HepG2 (cell line): ENCODE results near the gene ZNF440. TPM values are rescaled to one million over a fixed set of nuclear protein-coding genes. Genes with fewer than 3 reads are reported as not detected.

Experiments
- CREM ChIP-seq, 2 experiments: sonication (generic) in 1 of 2; formaldehyde crosslinking in 1 of 2; IDR thresholded peaks; 2 replicates each; pipeline versions ENCODE4 v1.4.0 to v1.6.1; 2016 to 2020; ENCODE audit warnings: antibody characterized with exemption in 1 of 2, mild to moderate bottlenecking in 1 of 2, missing genetic modification reagents in 1 of 2
- GATAD2A ChIP-seq: IDR thresholded peaks from 2 replicates; pipeline ENCODE4 v1.6.1; 2016
- MIER3 ChIP-seq: IDR thresholded peaks from 2 replicates; pipeline ENCODE4 v1.6.1; 2016; ENCODE audit warnings: missing compliant biosample characterization, borderline replicate concordance
- MXD4 ChIP-seq: IDR thresholded peaks from 2 replicates; pipeline ENCODE4 v1.6.1; 2016; ENCODE audit warnings: mild to moderate bottlenecking, missing biosample characterization, missing genetic modification reagents
- MXI1 ChIP-seq: IDR thresholded peaks from 3 replicates; pipeline ENCODE4 v1.6.1; 2012; ENCODE audit warnings: low read depth, low read length, inconsistent platforms, borderline replicate concordance
- SKI ChIP-seq: fragments of 450-650 bp; IDR thresholded peaks from one replicate; pipeline ENCODE4 v1.6.1; 2018; ENCODE audit warnings: mild to moderate bottlenecking; ENCODE audit not compliant: partially characterized antibody
- SMYD3 ChIP-seq: sonication (generic); formaldehyde crosslinking; IDR thresholded peaks from 2 replicates; pipeline ENCODE4 v1.8.1; 2023; ENCODE audit warnings: mild to moderate bottlenecking, missing genetic modification reagents
- SNAPC2 ChIP-seq: sonication (generic); formaldehyde crosslinking; IDR thresholded peaks from 2 replicates; pipeline ENCODE4 v1.8.1; 2022; ENCODE audit warnings: mild to moderate bottlenecking, missing genetic modification reagents
- TEAD3 ChIP-seq: optimal IDR thresholded peaks from 2 replicates; pipeline ENCODE3; 2016; ENCODE audit warnings: borderline replicate concordance
- TOPORS ChIP-seq: sonication (generic); formaldehyde crosslinking; IDR thresholded peaks from 2 replicates; pipeline ENCODE4 v1.8.0; 2023; ENCODE audit warnings: mild to moderate bottlenecking, missing genetic modification reagents
- ZBTB7B ChIP-seq: sonication (generic); formaldehyde crosslinking; IDR thresholded peaks from 2 replicates; pipeline ENCODE4 v1.4.0; 2020; ENCODE audit warnings: missing genetic modification reagents
- ZFY ChIP-seq: sonication (generic); formaldehyde crosslinking; IDR thresholded peaks from 2 replicates; pipeline ENCODE4 v1.4.0; 2020; ENCODE audit warnings: missing genetic modification reagents
- ZKSCAN5 ChIP-seq: sonication (generic); formaldehyde crosslinking; IDR thresholded peaks from 2 replicates; pipeline ENCODE4 v1.5.1; 2020; ENCODE audit warnings: mild to moderate bottlenecking, missing genetic modification reagents
- ZNF549 ChIP-seq: sonication (generic); formaldehyde crosslinking; IDR thresholded peaks from 2 replicates; pipeline ENCODE4 v1.5.0; 2020; ENCODE audit warnings: missing genetic modification reagents
- polyA plus RNA-seq, 8 experiments: library from polyadenylated mRNA; depleted of rRNA in 3 of 8; stranded (reverse) in 7 of 8; unstranded in 1 of 8; fragments of >200 nt; fragmentation: Illumina TruSeq in 4 of 8; extraction: Trizol in 4 of 8; gene quantifications; 2 replicates each; pipeline versions ENCODE4 v1.2.1 to v1.2.3, GENCODE V29; 2011 to 2016; ENCODE audit warnings: low read depth in 4 of 8, missing spikeins in 1 of 8, mixed read lengths in 1 of 8; ENCODE audit not compliant: insufficient read depth in 1 of 8
- total RNA-seq, 5 experiments: library from RNA; depleted of rRNA; stranded (reverse); fragments of >200 nt; fragmentation: Illumina TruSeq; extraction: Trizol; gene quantifications; 2 replicates each; pipeline ENCODE4 v1.2.3, GENCODE V29; 2016; ENCODE audit warnings: low read depth in 1 of 5
- TF ChIP-seq, protein P1 (sequence below): sonication (generic); formaldehyde crosslinking; IDR thresholded peaks from 2 replicates; pipeline ENCODE4 v1.4.0; 2020; ENCODE audit warnings: mild to moderate bottlenecking, missing genetic modification reagents
- TF ChIP-seq, protein P2 (sequence below): IDR thresholded peaks from 2 replicates; pipeline ENCODE4 v1.6.1; 2012; ENCODE audit warnings: inconsistent platforms
- TF ChIP-seq, protein P3 (sequence below): sonication (generic); formaldehyde crosslinking; IDR thresholded peaks from 2 replicates; pipeline ENCODE4 v1.5.1; 2020; ENCODE audit warnings: mild to moderate bottlenecking, missing genetic modification reagents
- TF ChIP-seq, protein P4 (sequence below): sonication (generic); formaldehyde crosslinking; IDR thresholded peaks from 2 replicates; pipeline ENCODE4 v1.4.0; 2020; ENCODE audit warnings: missing genetic modification reagents

The ZNF440 gene
- total and polyA plus RNA-seq, 2 of the 13 experiments (the other 11 are each of a cell fraction or from before 2014, with no cell fraction given) = 2.7 to 12.4 TPM

DNA sequence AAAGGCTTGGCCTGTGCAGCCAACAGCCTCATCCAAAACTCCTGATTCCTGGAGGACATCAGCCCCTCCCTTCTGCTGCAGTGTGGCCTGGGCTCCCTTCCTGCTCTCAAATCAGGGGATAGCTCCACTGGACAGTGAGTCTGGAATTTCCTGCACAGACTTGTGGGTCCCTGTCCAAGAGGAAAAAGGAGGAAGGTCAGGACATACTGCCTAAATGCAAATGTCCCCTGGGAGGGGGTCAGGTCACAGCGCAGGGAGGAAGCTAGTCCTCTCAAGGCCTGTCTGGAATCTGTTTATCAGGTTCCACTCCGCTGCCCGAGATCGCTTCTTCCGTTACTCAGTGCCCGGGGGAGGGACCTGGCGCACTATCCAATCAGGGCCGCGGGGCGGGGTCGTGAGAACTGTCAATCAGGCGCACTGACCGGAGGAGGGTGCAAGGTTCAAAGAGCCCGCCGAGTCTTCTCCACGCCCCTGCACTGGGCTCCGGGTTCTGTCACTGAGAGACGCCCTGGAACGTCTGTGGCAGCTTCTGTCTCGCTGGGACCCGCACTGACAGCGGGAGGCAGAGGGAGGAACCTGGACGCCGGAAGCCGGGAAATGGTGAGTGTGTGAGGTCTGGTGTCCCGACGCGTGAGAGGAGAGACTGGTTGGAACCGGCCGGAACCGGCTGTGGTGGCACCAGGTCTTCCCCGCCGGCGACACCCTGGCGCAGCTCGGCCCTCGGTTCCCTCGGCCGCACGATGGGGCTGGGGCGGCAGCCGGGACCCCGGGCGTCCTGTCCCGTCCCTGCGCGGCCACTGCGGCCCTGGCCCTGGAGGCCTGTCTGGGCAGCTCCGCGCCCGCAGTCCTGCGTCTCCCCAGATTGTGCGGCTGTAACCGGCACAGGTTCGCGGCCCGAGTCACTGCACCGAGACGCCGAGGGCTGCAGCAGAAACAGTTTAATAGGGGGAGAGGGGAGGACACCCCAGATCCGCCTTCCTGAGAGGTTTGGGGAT, 47.2 kb upstream of the ZNF440 start, which contains the start of gene ZNF441 (continued):
- TF ChIP-seq, protein P1, sequence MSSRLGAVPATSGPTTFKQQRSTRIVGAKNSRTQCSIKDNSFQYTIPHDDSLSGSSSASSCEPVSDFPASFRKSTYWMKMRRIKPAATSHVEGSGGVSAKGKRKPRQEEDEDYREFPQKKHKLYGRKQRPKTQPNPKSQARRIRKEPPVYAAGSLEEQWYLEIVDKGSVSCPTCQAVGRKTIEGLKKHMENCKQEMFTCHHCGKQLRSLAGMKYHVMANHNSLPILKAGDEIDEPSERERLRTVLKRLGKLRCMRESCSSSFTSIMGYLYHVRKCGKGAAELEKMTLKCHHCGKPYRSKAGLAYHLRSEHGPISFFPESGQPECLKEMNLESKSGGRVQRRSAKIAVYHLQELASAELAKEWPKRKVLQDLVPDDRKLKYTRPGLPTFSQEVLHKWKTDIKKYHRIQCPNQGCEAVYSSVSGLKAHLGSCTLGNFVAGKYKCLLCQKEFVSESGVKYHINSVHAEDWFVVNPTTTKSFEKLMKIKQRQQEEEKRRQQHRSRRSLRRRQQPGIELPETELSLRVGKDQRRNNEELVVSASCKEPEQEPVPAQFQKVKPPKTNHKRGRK (CRISPR knock-in tag) = no peak
- peak; percentile 71; the same call in 1 of the 2 replicates for TF ChIP-seq MXD4 (CRISPR knock-in tag)
- TF ChIP-seq TOPORS = 0 out of 2 replicates have a peak, but pooled peaks have one; percentile 79
- TF ChIP-seq MIER3 (CRISPR knock-in tag) = peak; percentile 35; the same call in 1 of the 2 replicates
- TF ChIP-seq, protein P2, sequence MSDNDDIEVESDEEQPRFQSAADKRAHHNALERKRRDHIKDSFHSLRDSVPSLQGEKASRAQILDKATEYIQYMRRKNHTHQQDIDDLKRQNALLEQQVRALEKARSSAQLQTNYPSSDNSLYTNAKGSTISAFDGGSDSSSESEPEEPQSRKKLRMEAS = 0 out of 2 replicates have a peak, but pooled peaks have one; percentile 38
- 0 out of 2 replicates have a peak, but pooled peaks have one; percentile 87 for TF ChIP-seq SMYD3 (CRISPR knock-in tag)
- TF ChIP-seq GATAD2A (CRISPR knock-in tag) = peak; percentile 36
- peak; percentile 74 for TF ChIP-seq ZFY
- peak; percentile 95 for TF ChIP-seq SKI
- TF ChIP-seq, protein P3, sequence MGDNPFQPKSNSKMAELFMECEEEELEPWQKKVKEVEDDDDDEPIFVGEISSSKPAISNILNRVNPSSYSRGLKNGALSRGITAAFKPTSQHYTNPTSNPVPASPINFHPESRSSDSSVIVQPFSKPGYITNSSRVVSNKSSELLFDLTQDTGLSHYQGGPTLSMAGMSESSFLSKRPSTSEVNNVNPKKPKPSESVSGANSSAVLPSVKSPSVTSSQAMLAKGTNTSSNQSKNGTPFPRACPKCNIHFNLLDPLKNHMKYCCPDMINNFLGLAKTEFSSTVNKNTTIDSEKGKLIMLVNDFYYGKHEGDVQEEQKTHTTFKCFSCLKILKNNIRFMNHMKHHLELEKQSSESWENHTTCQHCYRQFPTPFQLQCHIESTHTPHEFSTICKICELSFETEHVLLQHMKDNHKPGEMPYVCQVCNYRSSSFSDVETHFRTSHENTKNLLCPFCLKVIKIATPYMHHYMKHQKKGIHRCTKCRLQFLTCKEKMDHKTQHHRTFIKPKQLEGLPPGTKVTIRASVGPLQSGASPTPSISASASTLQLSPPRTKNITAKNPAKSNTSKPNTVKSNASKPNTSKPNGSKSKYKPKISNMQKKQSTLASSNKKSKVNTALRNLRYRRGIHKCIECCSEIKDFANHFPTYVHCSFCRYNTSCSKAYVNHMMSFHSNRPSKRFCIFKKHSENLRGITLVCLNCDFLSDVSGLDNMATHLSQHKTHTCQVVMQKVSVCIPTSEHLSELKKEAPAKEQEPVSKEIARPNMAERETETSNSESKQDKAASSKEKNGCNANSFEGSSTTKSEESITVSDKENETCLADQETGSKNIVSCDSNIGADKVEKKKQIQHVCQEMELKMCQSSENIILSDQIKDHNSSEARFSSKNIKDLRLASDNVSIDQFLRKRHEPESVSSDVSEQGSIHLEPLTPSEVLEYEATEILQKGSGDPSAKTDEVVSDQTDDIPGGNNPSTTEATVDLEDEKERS (CRISPR knock-in tag) = 0 out of 2 replicates have a peak, but pooled peaks have one; percentile 74
- TF ChIP-seq SNAPC2 (CRISPR knock-in tag) = peak; percentile 90; the same call in 1 of the 2 replicates
- TF ChIP-seq, protein P4, sequence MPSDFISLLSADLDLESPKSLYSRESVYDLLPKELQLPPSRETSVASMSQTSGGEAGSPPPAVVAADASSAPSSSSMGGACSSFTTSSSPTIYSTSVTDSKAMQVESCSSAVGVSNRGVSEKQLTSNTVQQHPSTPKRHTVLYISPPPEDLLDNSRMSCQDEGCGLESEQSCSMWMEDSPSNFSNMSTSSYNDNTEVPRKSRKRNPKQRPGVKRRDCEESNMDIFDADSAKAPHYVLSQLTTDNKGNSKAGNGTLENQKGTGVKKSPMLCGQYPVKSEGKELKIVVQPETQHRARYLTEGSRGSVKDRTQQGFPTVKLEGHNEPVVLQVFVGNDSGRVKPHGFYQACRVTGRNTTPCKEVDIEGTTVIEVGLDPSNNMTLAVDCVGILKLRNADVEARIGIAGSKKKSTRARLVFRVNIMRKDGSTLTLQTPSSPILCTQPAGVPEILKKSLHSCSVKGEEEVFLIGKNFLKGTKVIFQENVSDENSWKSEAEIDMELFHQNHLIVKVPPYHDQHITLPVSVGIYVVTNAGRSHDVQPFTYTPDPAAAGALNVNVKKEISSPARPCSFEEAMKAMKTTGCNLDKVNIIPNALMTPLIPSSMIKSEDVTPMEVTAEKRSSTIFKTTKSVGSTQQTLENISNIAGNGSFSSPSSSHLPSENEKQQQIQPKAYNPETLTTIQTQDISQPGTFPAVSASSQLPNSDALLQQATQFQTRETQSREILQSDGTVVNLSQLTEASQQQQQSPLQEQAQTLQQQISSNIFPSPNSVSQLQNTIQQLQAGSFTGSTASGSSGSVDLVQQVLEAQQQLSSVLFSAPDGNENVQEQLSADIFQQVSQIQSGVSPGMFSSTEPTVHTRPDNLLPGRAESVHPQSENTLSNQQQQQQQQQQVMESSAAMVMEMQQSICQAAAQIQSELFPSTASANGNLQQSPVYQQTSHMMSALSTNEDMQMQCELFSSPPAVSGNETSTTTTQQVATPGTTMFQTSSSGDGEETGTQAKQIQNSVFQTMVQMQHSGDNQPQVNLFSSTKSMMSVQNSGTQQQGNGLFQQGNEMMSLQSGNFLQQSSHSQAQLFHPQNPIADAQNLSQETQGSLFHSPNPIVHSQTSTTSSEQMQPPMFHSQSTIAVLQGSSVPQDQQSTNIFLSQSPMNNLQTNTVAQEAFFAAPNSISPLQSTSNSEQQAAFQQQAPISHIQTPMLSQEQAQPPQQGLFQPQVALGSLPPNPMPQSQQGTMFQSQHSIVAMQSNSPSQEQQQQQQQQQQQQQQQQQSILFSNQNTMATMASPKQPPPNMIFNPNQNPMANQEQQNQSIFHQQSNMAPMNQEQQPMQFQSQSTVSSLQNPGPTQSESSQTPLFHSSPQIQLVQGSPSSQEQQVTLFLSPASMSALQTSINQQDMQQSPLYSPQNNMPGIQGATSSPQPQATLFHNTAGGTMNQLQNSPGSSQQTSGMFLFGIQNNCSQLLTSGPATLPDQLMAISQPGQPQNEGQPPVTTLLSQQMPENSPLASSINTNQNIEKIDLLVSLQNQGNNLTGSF = no peak
- peak; percentile 70 for TF ChIP-seq TEAD3 (CRISPR knock-in tag)
- 0 out of 2 replicates have a peak, but pooled peaks have one; percentile 23 for TF ChIP-seq ZBTB7B (CRISPR knock-in tag)
- no peak for TF ChIP-seq CREM (IDR thresholded peaks at IDR 0.05)
- no peak for TF ChIP-seq CREM (CRISPR knock-in tag; IDR thresholded peaks at IDR 0.05)
- TF ChIP-seq MXI1 = peak; percentile 95; the same call in 1 of the 3 replicates
- no peak for TF ChIP-seq ZNF549 (CRISPR knock-in tag)
- TF ChIP-seq ZKSCAN5 (CRISPR knock-in tag) = peak; percentile 55; the same call in 1 of the 2 replicates
